ENCODE data around the gene PDXDC1. TPM values are rescaled to one million over a fixed set of nuclear protein-coding genes. Genes with fewer than 3 reads are reported as not detected.
"Not testable (repeated sequence)": the region's sequence is repeated elsewhere in the genome, so short reads cannot be mapped to it uniquely, and the experiment has no call there.

The PDXDC1 gene
- total and polyA plus RNA-seq, 4 donors, result 51.4 to 88.1 (median 70.5) TPM

- ATAC-seq (ENCODE audit: low FRiP score), result peak; percentile 3
- H3K4me3 ChIP-seq (ENCODE audit: low read length in 2 of 2); H3K27me3 ChIP-seq (ENCODE audit: control insufficient read depth in 1 of 2, insufficient read depth in 2 of 2, low read length in 1 of 2); intact Hi-C loops (cut with DNase I); DNase-seq; H3K4me1 ChIP-seq (ENCODE audit: control insufficient read depth in 1 of 2, insufficient read depth in 2 of 2, low read length in 2 of 2); H3K9me3 ChIP-seq (ENCODE audit: control insufficient read depth, low read length); H3K27ac ChIP-seq (ENCODE audit: low read depth in 1 of 2, low read length in 2 of 2): not testable (repeated sequence)
- WGBS, 2 donors, result 60 to 67% methylated on average over 27 of the region's 27 CpGs
- peaks cover under 1 to 12% of the 10 kb centered on the region in 2 donors for H3K36me3 ChIP-seq (ENCODE audit: control insufficient read depth in 1 of 2, insufficient read depth in 2 of 2, low read length in 1 of 2)
These were observed 54.2 kb downstream of the PDXDC1 start for GRCh38 chr16:15028801-15029698.

GRCh38 chr16:15029749-15030148 lies 54.9 kb downstream of the PDXDC1 start:
- H3K4me3 ChIP-seq (ENCODE audit: low read length in 2 of 2); H3K27me3 ChIP-seq (ENCODE audit: control insufficient read depth in 1 of 2, insufficient read depth in 2 of 2, low read length in 1 of 2); H3K27ac ChIP-seq (ENCODE audit: low read depth in 1 of 2, low read length in 2 of 2); DNase-seq; H3K4me1 ChIP-seq (ENCODE audit: control insufficient read depth in 1 of 2, insufficient read depth in 2 of 2, low read length in 2 of 2); H3K9me3 ChIP-seq (ENCODE audit: control insufficient read depth, low read length); ATAC-seq (ENCODE audit: low FRiP score); intact Hi-C loops (cut with DNase I): not testable (repeated sequence)
- H3K36me3 ChIP-seq (ENCODE audit: control insufficient read depth in 1 of 2, insufficient read depth in 2 of 2, low read length in 1 of 2), result peaks cover 2 to 17% of the 10 kb centered on the region in 2 donors
- whole genome bisulfite sequencing, 2 donors, result 72 to 74% methylated on average over 6 of the region's 6 CpGs

- WGBS, 2 donors, result 88 to 91% methylated on average over 2 of the region's 2 CpGs
- no peak for DNase-seq
- H3K9me3 ChIP-seq (ENCODE audit: control insufficient read depth, low read length), result no peaks in the 10 kb centered on the region
These were observed 56.4 kb downstream of the PDXDC1 start for GRCh38 chr16:15031179-15031578.

GRCh38 chr16:15031586-15031985 lies 56.8 kb downstream of the PDXDC1 start:
- Histone ChIP-seq H3K4me1 (ENCODE audit: control insufficient read depth in 1 of 2, insufficient read depth in 2 of 2, low read length in 2 of 2) (no peaks in the 10 kb centered on the region), H3K9me3 (ENCODE audit: control insufficient read depth, low read length) (no peaks in the 10 kb centered on the region), H3K36me3 (ENCODE audit: control insufficient read depth in 1 of 2, insufficient read depth in 2 of 2, low read length in 1 of 2) (peaks cover 2 to 24% of the 10 kb centered on the region in 2 donors), H3K27ac (ENCODE audit: low read depth in 1 of 2, low read length in 2 of 2) (no peak overlapping the region), H3K27me3 (ENCODE audit: control insufficient read depth in 1 of 2, insufficient read depth in 2 of 2, low read length in 1 of 2) (no peaks in the 10 kb centered on the region), H3K4me3 (ENCODE audit: low read length in 2 of 2) (no peak overlapping the region)
- WGBS, 2 donors, result 91 to 94% methylated on average over 8 of the region's 8 CpGs
- intact Hi-C loops (cut with DNase I), result no loop called here
- DNase-seq (no peak), ATAC-seq (ENCODE audit: low FRiP score) (no peak)

More at GRCh38 chr16:15031179-15031578, 56.4 kb downstream of the PDXDC1 start:
- ATAC-seq (ENCODE audit: low FRiP score), result no peak
- Histone ChIP-seq H3K36me3 (ENCODE audit: control insufficient read depth in 1 of 2, insufficient read depth in 2 of 2, low read length in 1 of 2) (peaks cover 2 to 23% of the 10 kb centered on the region in 2 donors), H3K4me3 (ENCODE audit: low read length in 2 of 2) (no peak overlapping the region), H3K27me3 (ENCODE audit: control insufficient read depth in 1 of 2, insufficient read depth in 2 of 2, low read length in 1 of 2) (no peaks in the 10 kb centered on the region), H3K27ac (ENCODE audit: low read depth in 1 of 2, low read length in 2 of 2) (no peak overlapping the region), H3K4me1 (ENCODE audit: control insufficient read depth in 1 of 2, insufficient read depth in 2 of 2, low read length in 2 of 2) (no peaks in the 10 kb centered on the region)
- intact Hi-C loops (cut with DNase I), result no loop called here

- Histone ChIP-seq H3K4me3 (ENCODE audit: low read length in 2 of 2) (no peak overlapping the region), H3K36me3 (ENCODE audit: control insufficient read depth in 1 of 2, insufficient read depth in 2 of 2, low read length in 1 of 2) (peaks cover 2 to 27% of the 10 kb centered on the region in 2 donors), H3K27me3 (ENCODE audit: control insufficient read depth in 1 of 2, insufficient read depth in 2 of 2, low read length in 1 of 2) (no peaks in the 10 kb centered on the region), H3K27ac (ENCODE audit: low read depth in 1 of 2, low read length in 2 of 2) (no peak overlapping the region), H3K4me1 (ENCODE audit: control insufficient read depth in 1 of 2, insufficient read depth in 2 of 2, low read length in 2 of 2) (no peaks in the 10 kb centered on the region), H3K9me3 (ENCODE audit: control insufficient read depth, low read length) (no peaks in the 10 kb centered on the region)
- no peak for DNase-seq
- 88 to 90% methylated on average over 13 of the region's 13 CpGs for WGBS, 2 donors
- no peak for ATAC-seq (ENCODE audit: low FRiP score)
- intact Hi-C loops (cut with DNase I), result no loop called here
These were observed 57.9 kb downstream of the PDXDC1 start for GRCh38 chr16:15032547-15033308.

GRCh38 chr16:15033309-15033707 lies 58.5 kb downstream of the PDXDC1 start:
- peaks cover 2 to 27% of the 10 kb centered on the region in 2 donors for H3K36me3 ChIP-seq (ENCODE audit: control insufficient read depth in 1 of 2, insufficient read depth in 2 of 2, low read length in 1 of 2)
- WGBS, 2 donors, result 73% methylated on average over 14 of the region's 14 CpGs
- no peaks in the 10 kb centered on the region for H3K27me3 ChIP-seq (ENCODE audit: control insufficient read depth in 1 of 2, insufficient read depth in 2 of 2, low read length in 1 of 2)
- no peaks in the 10 kb centered on the region for H3K4me1 ChIP-seq (ENCODE audit: control insufficient read depth in 1 of 2, insufficient read depth in 2 of 2, low read length in 2 of 2)
- no peak overlapping the region for H3K4me3 ChIP-seq (ENCODE audit: low read length in 2 of 2)
- intact Hi-C loops (cut with DNase I), result no loop called here
- ATAC-seq (ENCODE audit: low FRiP score) (no peak), DNase-seq (no peak)
- no peaks in the 10 kb centered on the region for H3K9me3 ChIP-seq (ENCODE audit: control insufficient read depth, low read length)
- H3K27ac ChIP-seq (ENCODE audit: low read depth in 1 of 2, low read length in 2 of 2), result no peak overlapping the region

GRCh38 chr16:15034266-15035162 lies 59.7 kb downstream of the PDXDC1 start:
- intact Hi-C loops (cut with DNase I), result no loop called here
- Histone ChIP-seq H3K27me3 (ENCODE audit: control insufficient read depth in 1 of 2, insufficient read depth in 2 of 2, low read length in 1 of 2) (no peaks in the 10 kb centered on the region), H3K27ac (ENCODE audit: low read depth in 1 of 2, low read length in 2 of 2) (no peak overlapping the region), H3K4me1 (ENCODE audit: control insufficient read depth in 1 of 2, insufficient read depth in 2 of 2, low read length in 2 of 2) (no peaks in the 10 kb centered on the region), H3K36me3 (ENCODE audit: control insufficient read depth in 1 of 2, insufficient read depth in 2 of 2, low read length in 1 of 2) (peaks cover 2 to 29% of the 10 kb centered on the region in 2 donors), H3K4me3 (ENCODE audit: low read length in 2 of 2) (no peak overlapping the region), H3K9me3 (ENCODE audit: control insufficient read depth, low read length) (no peaks in the 10 kb centered on the region)
- ATAC-seq (ENCODE audit: low FRiP score) (peak; percentile 31), DNase-seq (peak in 1 of 2 donors; percentile 61)
- 73 to 75% methylated on average over 23 of the region's 23 CpGs for WGBS, 2 donors

- ATAC-seq (ENCODE audit: low FRiP score) (no peak), DNase-seq (peak in 1 of 2 donors; percentile 65)
- H3K9me3 ChIP-seq (ENCODE audit: control insufficient read depth, low read length), result no peaks in the 10 kb centered on the region
- H3K36me3 ChIP-seq (ENCODE audit: control insufficient read depth in 1 of 2, insufficient read depth in 2 of 2, low read length in 1 of 2), result peaks cover 2 to 29% of the 10 kb centered on the region in 2 donors
- WGBS, 2 donors, result 77 to 79% methylated on average over 15 of the region's 15 CpGs
- no peaks in the 10 kb centered on the region for H3K27me3 ChIP-seq (ENCODE audit: control insufficient read depth in 1 of 2, insufficient read depth in 2 of 2, low read length in 1 of 2)
- no peak overlapping the region for H3K27ac ChIP-seq (ENCODE audit: low read depth in 1 of 2, low read length in 2 of 2)
- no peaks in the 10 kb centered on the region for H3K4me1 ChIP-seq (ENCODE audit: control insufficient read depth in 1 of 2, insufficient read depth in 2 of 2, low read length in 2 of 2)
- intact Hi-C loops (cut with DNase I), result no loop called here
- H3K4me3 ChIP-seq (ENCODE audit: low read length in 2 of 2), result no peak overlapping the region
These were observed 60.4 kb downstream of the PDXDC1 start for GRCh38 chr16:15035163-15035729.
